Stimulated activated CD4-positive, alpha-beta T cell treated with anti-CD3 and anti-CD28 coated beads, Interleukin-2, amount 100 ng/mL, for 4 hours (primary cell): ENCODE data around the gene GTPBP2.

ENCODE experiments used
- DNase-seq: peaks from one replicate; pipeline ENCODE4 v3.0.0-alpha.2; 2020; ENCODE audit warnings: low read depth

The GTPBP2 gene

DNA sequence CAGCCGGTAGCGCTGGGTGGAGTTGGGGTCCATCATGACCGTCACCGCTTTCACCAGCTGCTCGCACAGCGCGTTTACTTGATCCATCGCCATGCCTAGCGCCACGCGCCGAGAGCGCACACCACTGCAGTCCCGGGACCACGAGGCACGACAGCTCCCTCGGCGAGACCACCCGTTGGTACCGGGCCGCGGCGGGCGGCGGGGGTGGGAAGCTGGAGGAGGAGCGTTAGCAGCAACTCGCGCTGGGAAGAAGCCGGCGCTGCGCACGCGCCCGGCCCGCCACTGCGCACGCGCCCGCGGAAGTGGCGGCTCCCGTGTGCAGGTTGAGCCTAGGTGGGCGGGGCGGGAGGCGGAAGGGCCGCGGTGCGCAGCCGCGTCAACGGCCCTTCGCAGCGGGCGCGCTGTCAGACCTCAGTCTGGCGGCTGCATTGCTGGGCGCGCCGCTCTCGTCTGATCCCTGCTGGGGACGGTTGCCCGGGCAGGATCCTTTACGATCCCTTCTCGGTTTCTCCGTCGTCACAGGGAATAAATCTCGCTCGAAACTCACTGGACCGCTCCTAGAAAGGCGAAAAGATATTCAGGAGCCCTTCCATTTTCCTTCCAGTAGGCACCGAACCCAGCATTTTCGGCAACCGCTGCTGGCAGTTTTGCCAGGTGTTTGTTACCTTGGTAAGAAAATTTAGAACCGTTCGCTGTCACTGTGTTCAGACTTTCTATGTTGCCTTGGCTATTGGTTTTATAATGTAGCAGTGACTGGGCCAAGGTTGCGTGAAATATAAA lies 53.1 kb downstream of the GTPBP2 start, which contains the start of the genes POLH and XPO5:
TSS of gene POLH (plus strand) at position 414 of the 780 bp plus-strand sequence. CDS start 6,135 bp downstream, outside the sequence.
TSS of gene XPO5 (minus strand) at position 267 of the 780 bp plus-strand sequence. CDS start at position 93, 174 bp downstream.
- peak; percentile 90 for DNase-seq

DNA sequence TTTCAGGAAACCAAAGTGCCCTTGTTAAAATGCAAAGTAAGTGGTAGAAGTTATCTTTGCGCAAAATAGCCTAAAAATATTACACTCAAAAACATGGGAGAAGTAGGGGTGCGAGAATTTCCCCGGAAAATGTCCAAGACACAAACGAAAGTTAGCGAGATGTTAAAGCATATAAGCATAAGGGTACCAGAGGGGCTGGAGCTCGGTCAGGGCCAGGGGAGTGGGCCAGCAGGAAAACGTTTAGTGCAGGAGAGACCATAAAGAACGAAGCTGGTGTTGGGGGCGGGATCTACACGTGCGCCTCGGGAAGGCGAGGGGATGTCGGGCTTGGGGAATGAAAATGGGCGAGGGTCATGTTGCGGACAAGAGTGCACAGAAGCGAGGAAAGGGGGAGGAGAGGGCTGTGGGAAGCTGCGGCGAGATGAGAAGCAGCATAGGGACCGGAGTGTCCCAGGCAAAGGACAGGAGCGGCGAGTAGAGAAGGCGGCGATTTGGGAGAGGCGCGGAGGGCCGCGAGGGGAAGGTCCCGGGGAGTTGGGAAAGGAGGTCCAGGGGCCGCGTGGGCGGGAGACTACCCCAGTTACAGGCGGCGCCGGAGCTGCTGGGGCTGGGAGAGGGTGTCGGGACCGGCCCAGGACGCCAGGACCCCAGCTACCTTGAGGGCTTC lies 53.8 kb downstream of the GTPBP2 start:
- DNase-seq, result peak; percentile 16

DNA sequence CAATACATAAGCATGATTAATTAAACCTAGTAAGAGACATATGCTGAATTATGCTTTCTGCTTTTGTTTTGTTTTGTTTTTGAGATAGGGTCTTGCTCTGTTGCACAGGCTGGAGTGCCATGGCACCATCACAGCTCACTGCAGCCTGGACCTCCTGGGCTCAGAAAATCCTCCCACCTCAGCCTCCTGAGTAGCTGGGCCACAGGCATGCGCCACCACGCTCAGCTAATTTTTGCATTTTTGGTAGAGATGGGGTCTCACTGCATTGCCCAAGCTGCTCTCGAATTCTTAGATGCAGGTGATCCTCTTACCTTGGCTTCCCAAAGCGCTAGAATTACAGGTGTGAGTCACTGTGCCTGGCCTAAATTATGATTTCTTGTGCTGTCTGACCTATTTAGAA lies 57.0 kb downstream of the GTPBP2 start:
- DNase-seq, result no peak

DNA sequence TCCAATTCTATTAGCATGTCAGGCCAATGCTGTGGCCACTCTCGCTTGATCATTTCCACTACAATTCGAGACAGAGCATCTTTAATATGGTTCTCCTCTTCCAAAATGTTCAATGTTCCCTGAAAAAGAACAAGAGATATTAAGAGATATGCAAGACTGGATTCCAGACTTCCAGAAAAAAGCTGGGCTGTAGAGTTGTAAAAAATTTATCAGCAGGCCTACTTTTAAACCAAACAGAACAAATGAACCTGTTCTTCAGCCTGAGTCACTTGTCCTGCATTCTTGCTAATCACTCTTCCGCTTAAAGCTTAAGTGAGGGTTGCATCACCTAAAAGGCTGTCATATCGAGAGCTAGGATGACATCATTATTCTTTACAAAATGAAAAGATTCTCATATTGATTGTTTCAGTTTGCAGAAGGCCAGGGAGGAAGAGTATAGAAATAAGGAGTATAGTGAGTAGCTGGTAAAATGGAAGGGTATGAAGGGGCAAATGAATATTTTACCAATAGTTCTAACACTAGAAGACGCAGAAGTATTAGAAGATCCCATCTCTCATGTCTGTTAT lies 58.1 kb downstream of the GTPBP2 start:
- no peak for DNase-seq
